H1 (cell line): ENCODE measurements around the gene CCDC154. TPM values are rescaled to one million over a fixed set of nuclear protein-coding genes. Genes with fewer than 3 reads are reported as not detected.

Experiments used
- CTCF ChIA-PET: fragments of 300-600 bp; sonication (Branson Sonifier 250); formaldehyde crosslinking; loops from one replicate; lab custom pipeline; 2021; ENCODE audit not compliant: partially characterized antibody; lab: Charles Lee
- POLR2A ChIA-PET: fragments of 300-600 bp; sonication (Branson Sonifier 250); formaldehyde crosslinking; loops from one replicate; lab custom pipeline; 2021; ENCODE audit warnings: inconsistent platforms; ENCODE audit not compliant: partially characterized antibody; lab: Charles Lee
- DNase-seq, 2 experiments: peaks; one replicate each; pipeline versions ENCODE4 v3.0.0 to v3.0.0-alpha.2; 2010 to 2022; ENCODE audit warnings: low spot score in 2 of 2, low read depth in 1 of 2, mixed read lengths in 1 of 2
- FAIRE-seq: peaks from 2 replicates; lab custom pipeline; 2011; peaks lifted over from hg19 to GRCh38; lab: Jason Lieb, UNC
- H2AFZ ChIP-seq: 2 replicates; pipeline ENCODE4 v1.8.1; 2012; ENCODE audit warnings: low read length, inconsistent platforms
- H2AK5ac ChIP-seq: 2 replicates; pipeline ENCODE4 v1.6.1; 2013; ENCODE audit warnings: low read depth, low read length
- H2BK120ac ChIP-seq: replicated peaks from 2 replicates; pipeline ENCODE3; 2013; ENCODE audit warnings: low read depth, low read length, inconsistent platforms
- H2BK12ac ChIP-seq: 2 replicates; pipeline ENCODE4 v1.6.1; 2013; ENCODE audit warnings: low read depth, low read length
- H2BK15ac ChIP-seq: 2 replicates; pipeline ENCODE4 v1.6.1; 2013; ENCODE audit warnings: low read length
- H2BK20ac ChIP-seq: 2 replicates; pipeline ENCODE4 v1.6.1; 2013; ENCODE audit warnings: low read length
- H2BK5ac ChIP-seq: 2 replicates; pipeline ENCODE4 v1.6.1; 2013; ENCODE audit warnings: low read depth, low read length
- H3K14ac ChIP-seq: 2 replicates; pipeline ENCODE4 v1.6.1; 2013; ENCODE audit warnings: inconsistent platforms; ENCODE audit not compliant: insufficient read length
- H3K18ac ChIP-seq: 2 replicates; pipeline ENCODE4 v1.6.1; 2013; ENCODE audit warnings: low read length; ENCODE audit errors: extremely low read depth
- H3K23ac ChIP-seq: 2 replicates; pipeline ENCODE4 v1.6.1; 2013; ENCODE audit warnings: inconsistent platforms; ENCODE audit not compliant: insufficient read length
- H3K23me2 ChIP-seq: 2 replicates; pipeline ENCODE4 v1.6.1; 2013; ENCODE audit warnings: low read depth, low read length
- H3K27ac ChIP-seq: 2 replicates; pipeline ENCODE4 v1.6.1; 2011; ENCODE audit warnings: low read depth, low read length, inconsistent platforms
- H3K27me3 ChIP-seq, 4 experiments: replicated peaks in 1 of 4; 1 replicate in 1 of 4; 2 replicates in 3 of 4; pipeline versions ENCODE4 v1.6.1 to v1.8.1; 2011 to 2013; ENCODE audit warnings: low read length in 3 of 4, mild to moderate bottlenecking in 3 of 4, inconsistent platforms in 2 of 4, mixed read lengths in 2 of 4, moderate library complexity in 1 of 4; ENCODE audit not compliant: control insufficient read depth in 3 of 4, insufficient read depth in 3 of 4; ENCODE audit errors: extremely low read depth in 1 of 4
- H3K36me3 ChIP-seq, 4 experiments: 2 replicates each; pipeline versions ENCODE4 v1.6.1 to v1.8.1; 2011 to 2013; ENCODE audit warnings: mild to moderate bottlenecking in 4 of 4, low read length in 3 of 4, moderate library complexity in 2 of 4, control low read depth in 1 of 4, inconsistent platforms in 1 of 4; ENCODE audit not compliant: insufficient read depth in 4 of 4, control insufficient read depth in 2 of 4
- H3K4ac ChIP-seq: replicated peaks from 2 replicates; pipeline ENCODE3; 2013; ENCODE audit warnings: low read length, low read depth, mixed read lengths, inconsistent platforms; ENCODE audit not compliant: insufficient read length
- H3K4me1 ChIP-seq, 4 experiments: replicated peaks in 1 of 4; 1 replicate in 1 of 4; 2 replicates in 3 of 4; pipeline versions ENCODE4 v1.6.1 to v1.8.1; 2011 to 2013; ENCODE audit warnings: low read length in 3 of 4, inconsistent platforms in 2 of 4, mixed read lengths in 1 of 4; ENCODE audit not compliant: insufficient read depth in 4 of 4, control insufficient read depth in 3 of 4
- H3K4me2 ChIP-seq, 2 experiments: 2 replicates each; pipeline versions ENCODE4 v1.6.1 to v1.8.1; 2011 to 2013; ENCODE audit warnings: low read depth in 2 of 2, low read length in 2 of 2, control low read depth in 1 of 2, inconsistent platforms in 1 of 2, mild to moderate bottlenecking in 1 of 2; ENCODE audit not compliant: insufficient read depth in 1 of 2
- H3K4me3 ChIP-seq, 4 experiments: fragments of 200-600, 300-600 bp in 1 of 4; sonication (generic), shearing (Covaris generic), sonication (Bioruptor Twin) in 1 of 4; 2 replicates each; pipeline versions ENCODE4 v1.5.1 to v1.8.1; 2011 to 2016; ENCODE audit warnings: low read length in 4 of 4, low read depth in 3 of 4, control low read depth in 2 of 4, inconsistent platforms in 2 of 4, mild to moderate bottlenecking in 2 of 4, mixed read lengths in 1 of 4, moderate library complexity in 1 of 4; ENCODE audit not compliant: insufficient read depth in 2 of 4; ENCODE audit errors: extremely low read depth in 1 of 4
- H3K56ac ChIP-seq: replicated peaks from 2 replicates; pipeline ENCODE3; 2013; ENCODE audit warnings: low read depth, mild to moderate bottlenecking, mixed read lengths, low read length, inconsistent platforms; ENCODE audit not compliant: insufficient read length
- H3K79me1 ChIP-seq: 2 replicates; pipeline ENCODE4 v1.6.1; 2013; ENCODE audit warnings: low read depth, low read length, control low read depth
- H3K79me2 ChIP-seq, 2 experiments: 2 replicates each; pipeline versions ENCODE4 v1.6.1 to v1.8.1; 2012 to 2013; ENCODE audit warnings: low read length in 2 of 2, mild to moderate bottlenecking in 2 of 2, inconsistent platforms in 1 of 2; ENCODE audit not compliant: insufficient read depth in 2 of 2, control insufficient read depth in 1 of 2
- H3K9ac ChIP-seq, 4 experiments: replicated peaks in 1 of 4; 1 replicate in 1 of 4; 2 replicates in 3 of 4; pipeline versions ENCODE4 v1.6.1 to v1.8.1; 2011 to 2013; ENCODE audit warnings: low read depth in 3 of 4, low read length in 3 of 4, control low read depth in 2 of 4, mild to moderate bottlenecking in 2 of 4, moderate library complexity in 2 of 4, inconsistent platforms in 1 of 4; ENCODE audit errors: extremely low read depth in 1 of 4
- H3K9me3 ChIP-seq, 2 experiments: 2 replicates each; pipeline versions ENCODE4 v1.6.1 to v1.8.1; 2012 to 2013; ENCODE audit warnings: mild to moderate bottlenecking in 2 of 2, moderate library complexity in 2 of 2, control low read depth in 1 of 2, inconsistent platforms in 1 of 2, low read depth in 1 of 2, low read length in 1 of 2, mixed read lengths in 1 of 2; ENCODE audit not compliant: insufficient read depth in 2 of 2
- H4K20me1 ChIP-seq, 2 experiments: replicated peaks in 1 of 2; 2 replicates each; pipeline versions ENCODE3 to v1.8.1; 2011 to 2013; ENCODE audit warnings: inconsistent platforms in 2 of 2, low read length in 2 of 2, mild to moderate bottlenecking in 1 of 2; ENCODE audit not compliant: insufficient read depth in 2 of 2, control insufficient read depth in 1 of 2
- H4K5ac ChIP-seq: 2 replicates; pipeline ENCODE4 v1.6.1; 2013; ENCODE audit warnings: low read length, low read depth, mixed read lengths, inconsistent platforms; ENCODE audit not compliant: insufficient read length
- H4K8ac ChIP-seq: 2 replicates; pipeline ENCODE4 v1.8.0; 2013; ENCODE audit warnings: mild to moderate bottlenecking, moderate library complexity, low read length, inconsistent platforms; ENCODE audit not compliant: insufficient read depth; ENCODE audit errors: extremely low read depth
- H4K91ac ChIP-seq: replicated peaks from 2 replicates; pipeline ENCODE3; 2013; ENCODE audit warnings: low read length, mixed read lengths, inconsistent platforms; ENCODE audit not compliant: insufficient read length
- CBX8 ChIP-seq: fragments of 300-800, 300-1000 bp; sonication (generic); IDR thresholded peaks from 2 replicates; pipeline ENCODE4 v1.7.1; 2016; ENCODE audit warnings: low read depth, low read length, borderline replicate concordance
- EP300 ChIP-seq, 2 experiments: IDR thresholded peaks; 1 replicate in 1 of 2; 2 replicates in 1 of 2; pipeline ENCODE4 v1.6.1; 2011 to 2012; ENCODE audit warnings: low read depth in 2 of 2, low read length in 2 of 2, mild to moderate bottlenecking in 2 of 2, borderline replicate concordance in 1 of 2, inconsistent platforms in 1 of 2, moderate library complexity in 1 of 2
- EZH2 ChIP-seq: fragments of 200-600 bp; sonication (generic); IDR thresholded peaks from 2 replicates; pipeline ENCODE4 v1.7.1; 2012; ENCODE audit warnings: low read depth, mild to moderate bottlenecking, moderate library complexity, low read length, inconsistent platforms; ENCODE audit not compliant: severe bottlenecking
- HDAC6 ChIP-seq: IDR thresholded peaks from one replicate; pipeline ENCODE4 v1.7.1; 2012; ENCODE audit warnings: low read depth, mild to moderate bottlenecking, inconsistent platforms, low read length, moderate library complexity
- POLR2A ChIP-seq, 2 experiments: IDR thresholded peaks; 1 replicate in 1 of 2; 2 replicates in 1 of 2; pipeline ENCODE4 v1.6.1; 2011; ENCODE audit warnings: low read depth in 2 of 2, low read length in 2 of 2, mild to moderate bottlenecking in 2 of 2; ENCODE audit errors: control extremely low read depth in 1 of 2
- SAP30 ChIP-seq: fragments of 300-600 bp; sonication (generic); IDR thresholded peaks from 2 replicates; pipeline ENCODE4 v1.7.1; 2012; ENCODE audit warnings: low read length, moderate library complexity, mild to moderate bottlenecking, inconsistent platforms; ENCODE audit not compliant: insufficient read depth, insufficient replicate concordance
- SIN3A ChIP-seq, 2 experiments: IDR thresholded peaks in 1 of 2; conservative IDR thresholded peaks in 1 of 2; 2 replicates each; pipeline ENCODE4 v1.6.1; 2011 to 2012; ENCODE audit warnings: low read length in 2 of 2, improper control_type of control experiment in 1 of 2, low read depth in 1 of 2, mild to moderate bottlenecking in 1 of 2
- SP4 ChIP-seq: IDR thresholded peaks from 2 replicates; pipeline ENCODE4 v1.6.1; 2012; ENCODE audit warnings: low read length, inconsistent platforms
- TAF7 ChIP-seq: optimal IDR thresholded peaks from 2 replicates; pipeline ENCODE3; 2011; ENCODE audit warnings: low read depth, mild to moderate bottlenecking, inconsistent platforms, low read length, moderate library complexity, borderline replicate concordance
- ZNF274 ChIP-seq: IDR thresholded peaks from 2 replicates; pipeline ENCODE4 v1.7.0; 2012; ENCODE audit warnings: low read length, borderline replicate concordance; ENCODE audit errors: extremely low read depth
- WGBS, 2 experiments: shearing (Covaris generic) in 1 of 2; methylation state at CpG; one replicate each; pipeline versions ENCODE4 v1.1.6 to v1.1.7; 2013 to 2015; ENCODE audit warnings: low lambda C conversion rate in 2 of 2, mixed read lengths in 2 of 2, inconsistent platforms in 1 of 2, low coverage in 1 of 2, missing lambda C conversion rate in 1 of 2; ENCODE audit not compliant: insufficient replicate concordance in 2 of 2, insufficient coverage in 1 of 2, insufficient read length in 1 of 2; ENCODE audit errors: extremely low coverage in 1 of 2, missing lambda C conversion rate in 1 of 2; 5-methylcytosine and 5-hydroxymethylcytosine counted together
- polyA plus RNA-seq, 7 experiments: library from polyadenylated mRNA; depleted of rRNA in 3 of 7; stranded (reverse) in 5 of 7; unstranded in 2 of 7; fragments of >200 nt in 5 of 7; fragments of 200-250 nt in 2 of 7; gene quantifications; 1 replicate in 5 of 7; 2 replicates in 1 of 7; 4 replicates in 1 of 7; pipeline versions ENCODE4 v1.2.1 to v1.2.3, GENCODE V29; 2011 to 2013; ENCODE audit warnings: missing spikeins in 2 of 7, mixed read lengths in 2 of 7
- total RNA-seq: library from RNA; stranded (reverse); fragmentation: NEBNext Ultra II Directional; extraction: Animal tissue kit (Norgen Biotek cat#: 25700); gene quantifications from 2 replicates; pipeline ENCODE4 v1.2.1, GENCODE V29; 2021
- TF ChIP-seq, protein P1 (sequence below), 3 experiments: IDR thresholded peaks; 1 replicate in 2 of 3; 2 replicates in 1 of 3; pipeline versions ENCODE4 v1.5.1 to v1.6.1; 2011; ENCODE audit warnings: low read length in 3 of 3, mild to moderate bottlenecking in 3 of 3, inconsistent platforms in 2 of 3, low read depth in 1 of 3, moderate library complexity in 1 of 3; ENCODE audit not compliant: insufficient read depth in 1 of 3; ENCODE audit errors: control extremely low read depth in 1 of 3

The CCDC154 gene
- total and polyA plus RNA-seq, 2 of the 8 experiments (the other 6 are each of a cell fraction or from before 2014, with no cell fraction given) = 0.15 to 0.88 TPM

DNA sequence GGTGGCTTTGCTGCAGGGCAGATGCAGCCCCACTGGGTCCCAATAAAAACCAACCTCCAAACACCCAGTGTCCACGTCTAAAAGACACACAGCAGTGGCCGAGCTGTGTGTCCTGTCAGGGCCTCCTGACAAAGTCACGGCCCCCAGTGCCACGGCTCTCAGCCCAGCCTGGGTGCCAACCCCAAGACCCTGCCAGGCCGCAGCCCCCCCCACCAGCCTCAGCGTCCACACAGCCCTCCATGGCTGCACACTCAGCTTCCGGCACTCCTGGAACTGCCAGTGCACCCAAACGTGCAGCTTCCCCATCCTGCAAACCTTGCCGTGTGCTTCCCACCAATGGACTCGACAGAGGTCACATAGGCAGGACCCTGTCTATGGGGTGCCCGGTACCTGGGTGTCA, 3.6 kb upstream of the CCDC154 start:
- peaks cover 0 to 25% (median 5%) of the 10 kb centered on the region in 4 experiments; a peak in 4 of 8 replicates for H3K36me3 ChIP-seq
- H3K79me1 ChIP-seq = no peaks in the 10 kb centered on the region
- no peak overlapping the region for H3K23ac ChIP-seq
- no peaks in the 10 kb centered on the region for H3K9me3 ChIP-seq
- no peak overlapping the region for H3K4me3 ChIP-seq
- no peaks in the 10 kb centered on the region for H3K4me1 ChIP-seq
- H2AFZ ChIP-seq = no peak overlapping the region
- no peak overlapping the region for H2BK20ac ChIP-seq
- H3K56ac ChIP-seq = no peak overlapping the region
- no peak for FAIRE-seq
- no peak for DNase-seq
- ChIA-PET POLR2A (interaction anchor here (0.6 kb wide), 1 partner anchor 59 kb away, joined by 4 read pairs; no protein-coding TSS in a partner anchor), CTCF (interaction anchor here (0.8 to 1.4 kb wide), 2 partner anchors 12 to 16 kb away, joined by 3 read pairs; no protein-coding TSS in a partner anchor)
- H4K20me1 ChIP-seq = peaks cover 2 to 13% of the 10 kb centered on the region in 2 experiments
- no peak overlapping the region for H3K14ac ChIP-seq
- no peak overlapping the region for H3K27ac ChIP-seq
- H2BK15ac ChIP-seq = no peak overlapping the region
- no peak overlapping the region for H2BK120ac ChIP-seq
- H3K9ac ChIP-seq = no peak overlapping the region
- no peaks in the 10 kb centered on the region for H3K23me2 ChIP-seq
- H3K4ac ChIP-seq = no peak overlapping the region
- H4K91ac ChIP-seq = no peak overlapping the region
- no peak overlapping the region for H2AK5ac ChIP-seq
- H2BK5ac ChIP-seq = no peak overlapping the region
- H3K18ac ChIP-seq = no peak overlapping the region
- 94% methylated on average over 11 of the region's 11 CpGs; no CpG with 5 or more reads in 1 of the 2 experiments for WGBS, 2 experiments
- H4K8ac ChIP-seq = peak overlapping the region; percentile 25; the same call in 1 of the 2 replicates
- no peak overlapping the region for H4K5ac ChIP-seq
- no peaks in the 10 kb centered on the region for H3K27me3 ChIP-seq
- H3K79me2 ChIP-seq = no peaks in the 10 kb centered on the region
- H3K4me2 ChIP-seq = no peak overlapping the region
- no peak overlapping the region for H2BK12ac ChIP-seq
- TF ChIP-seq ZNF274 = no peak
- TF ChIP-seq, protein P1, sequence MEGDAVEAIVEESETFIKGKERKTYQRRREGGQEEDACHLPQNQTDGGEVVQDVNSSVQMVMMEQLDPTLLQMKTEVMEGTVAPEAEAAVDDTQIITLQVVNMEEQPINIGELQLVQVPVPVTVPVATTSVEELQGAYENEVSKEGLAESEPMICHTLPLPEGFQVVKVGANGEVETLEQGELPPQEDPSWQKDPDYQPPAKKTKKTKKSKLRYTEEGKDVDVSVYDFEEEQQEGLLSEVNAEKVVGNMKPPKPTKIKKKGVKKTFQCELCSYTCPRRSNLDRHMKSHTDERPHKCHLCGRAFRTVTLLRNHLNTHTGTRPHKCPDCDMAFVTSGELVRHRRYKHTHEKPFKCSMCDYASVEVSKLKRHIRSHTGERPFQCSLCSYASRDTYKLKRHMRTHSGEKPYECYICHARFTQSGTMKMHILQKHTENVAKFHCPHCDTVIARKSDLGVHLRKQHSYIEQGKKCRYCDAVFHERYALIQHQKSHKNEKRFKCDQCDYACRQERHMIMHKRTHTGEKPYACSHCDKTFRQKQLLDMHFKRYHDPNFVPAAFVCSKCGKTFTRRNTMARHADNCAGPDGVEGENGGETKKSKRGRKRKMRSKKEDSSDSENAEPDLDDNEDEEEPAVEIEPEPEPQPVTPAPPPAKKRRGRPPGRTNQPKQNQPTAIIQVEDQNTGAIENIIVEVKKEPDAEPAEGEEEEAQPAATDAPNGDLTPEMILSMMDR (IDR thresholded peaks at IDR 0.05; ENCODE audit: control extremely low read depth in 1 of 3, insufficient read depth in 1 of 3, low read depth in 1 of 3, low read length in 3 of 3) = no peak
- TF ChIP-seq EP300 (IDR thresholded peaks at IDR 0.05; ENCODE audit: borderline replicate concordance in 1 of 2, low read depth in 2 of 2, low read length in 2 of 2) = no peak
- TF ChIP-seq TAF7 = no peak
- TF ChIP-seq POLR2A (IDR thresholded peaks at IDR 0.05; ENCODE audit: control extremely low read depth in 1 of 2, low read depth in 2 of 2, low read length in 2 of 2) = no peak
- no peak for TF ChIP-seq SP4
- TF ChIP-seq EZH2 = no peak
- TF ChIP-seq CBX8 = no peak
- no peak for TF ChIP-seq HDAC6
- no peak for TF ChIP-seq SIN3A (conservative IDR thresholded peaks at IDR 0.05 in 1 of 2, IDR thresholded peaks at IDR 0.05 in 1 of 2; ENCODE audit: low read depth in 1 of 2, low read length in 2 of 2)
- TF ChIP-seq SAP30 = no peak
